Glutamatergic neuron (in vitro differentiated cells): Measurements from ENCODE around the gene ERFL. TPM values are rescaled to one million over a fixed set of nuclear protein-coding genes. Genes with fewer than 3 reads are reported as not detected.
"Not testable (repeated sequence)": the region's sequence is repeated elsewhere in the genome, so short reads cannot be mapped to it uniquely, and the experiment has no call there.

ENCODE experiments used
- DNase-seq: peaks from one replicate; pipeline ENCODE4 v3.0.0; 2022
- H3K27ac Mint-ChIP-seq: one replicate; pipeline ENCODE4 v1.8.0; 2020; ENCODE audit warnings: mild to moderate bottlenecking, mixed read lengths, inconsistent platforms; ENCODE audit not compliant: unreplicated experiment
- H3K27me3 Mint-ChIP-seq: one replicate; pipeline ENCODE4 v1.8.0; 2020; ENCODE audit warnings: mild to moderate bottlenecking, moderate library complexity, mixed read lengths, inconsistent platforms; ENCODE audit not compliant: unreplicated experiment
- H3K36me3 Mint-ChIP-seq: one replicate; pipeline ENCODE4 v1.8.0; 2020; ENCODE audit warnings: mild to moderate bottlenecking, mixed read lengths, inconsistent platforms; ENCODE audit not compliant: unreplicated experiment
- H3K4me1 Mint-ChIP-seq: one replicate; pipeline ENCODE4 v1.8.0; 2020; ENCODE audit warnings: mild to moderate bottlenecking, low read depth, mixed read lengths, inconsistent platforms; ENCODE audit not compliant: unreplicated experiment
- H3K4me3 Mint-ChIP-seq: one replicate; pipeline ENCODE4 v1.8.0; 2020; ENCODE audit warnings: mild to moderate bottlenecking, mixed read lengths, inconsistent platforms; ENCODE audit not compliant: unreplicated experiment
- H3K9me3 Mint-ChIP-seq: one replicate; pipeline ENCODE4 v1.8.0; 2020; ENCODE audit warnings: mild to moderate bottlenecking, moderate library complexity, mixed read lengths, inconsistent platforms; ENCODE audit not compliant: unreplicated experiment
- CTCF ChIP-seq: fragments of 200-600 bp; sonication (generic); IDR thresholded peaks from one replicate; pipeline ENCODE4 v1.5.0; 2021; ENCODE audit not compliant: partially characterized antibody, unreplicated experiment
- total RNA-seq: library from RNA; stranded (reverse); fragmentation: NEBNext Ultra II Directional; extraction: Animal tissue kit (Norgen Biotek cat#: 25700); gene quantifications from one replicate; pipeline ENCODE4 v1.2.1, GENCODE V29; 2021; ENCODE audit not compliant: unreplicated experiment

The ERFL gene
- total RNA-seq, 1 donor from 2014 or later: 1.6 TPM

- Mint-ChIP-seq H3K4me1 (no peaks in the 10 kb centered on the region), H3K36me3 (no peaks in the 10 kb centered on the region), H3K27me3 (peaks cover 2% of the 10 kb centered on the region), H3K9me3 (peaks cover under 1% of the 10 kb centered on the region), H3K27ac (no peak within 1 kb of the TSS), H3K4me3 (no peak within 1 kb of the TSS)
- DNase-seq: no peak
- TF ChIP-seq CTCF: no peak
Measured at GRCh38 chr19:41876847-41877832, 51.1 kb downstream of the ERFL start, which contains the start of gene CD79A. TSS of gene CD79A (plus strand) at chr19:41877279. CDS start at chr19:41877305, 26 bp downstream.

GRCh38 chr19:41875973-41876372 is 52.3 kb downstream of the ERFL start:
- not testable (repeated sequence) for H3K9me3 Mint-ChIP-seq, DNase-seq, H3K27ac Mint-ChIP-seq, H3K4me3 Mint-ChIP-seq, H3K36me3 Mint-ChIP-seq, H3K4me1 Mint-ChIP-seq, H3K27me3 Mint-ChIP-seq

- DNase-seq: peak; percentile 86
- Mint-ChIP-seq H3K27me3 (peaks cover 2% of the 10 kb centered on the region), H3K4me1 (peaks cover 5% of the 10 kb centered on the region), H3K27ac (no peak overlapping the region), H3K4me3 (no peak overlapping the region), H3K36me3 (no peaks in the 10 kb centered on the region), H3K9me3 (peaks cover 1% of the 10 kb centered on the region)
- TF ChIP-seq CTCF: peak; percentile 48
Measured at GRCh38 chr19:41872775-41873647, 55.2 kb downstream of the ERFL start.

GRCh38 chr19:41872384-41872774 is 55.9 kb downstream of the ERFL start:
- H3K36me3 Mint-ChIP-seq: no peaks in the 10 kb centered on the region
- H3K4me1 Mint-ChIP-seq: peaks cover 9% of the 10 kb centered on the region
- no peak overlapping the region for H3K4me3 Mint-ChIP-seq
- H3K9me3 Mint-ChIP-seq: peaks cover 1% of the 10 kb centered on the region
- H3K27ac Mint-ChIP-seq: no peak overlapping the region
- no peak for TF ChIP-seq CTCF
- no peak for DNase-seq
- peaks cover 2% of the 10 kb centered on the region for H3K27me3 Mint-ChIP-seq

GRCh38 chr19:41871573-41872383 is 56.5 kb downstream of the ERFL start:
- Mint-ChIP-seq H3K36me3 (no peaks in the 10 kb centered on the region), H3K4me1 (peaks cover 9% of the 10 kb centered on the region), H3K27ac (no peak overlapping the region), H3K9me3 (peaks cover 1% of the 10 kb centered on the region), H3K27me3 (peaks cover 2% of the 10 kb centered on the region), H3K4me3 (no peak overlapping the region)
- no peak for TF ChIP-seq CTCF
- DNase-seq: no peak
